Melanocyte of skin (primary cell): ENCODE measurements around the gene BLTP2. TPM values are rescaled to one million over a fixed set of nuclear protein-coding genes. Genes with fewer than 3 reads are reported as not detected.

ENCODE experiments used
- total RNA-seq, 2 donors: library from RNA; depleted of rRNA; stranded (reverse); fragments of >200 nt; gene quantifications; 2 replicates each; pipeline ENCODE4 v1.2.3, GENCODE V29; 2012

Gene BLTP2
- 100 to 1,000 TPM; 116 to 132 TPM for total RNA-seq

DNA sequence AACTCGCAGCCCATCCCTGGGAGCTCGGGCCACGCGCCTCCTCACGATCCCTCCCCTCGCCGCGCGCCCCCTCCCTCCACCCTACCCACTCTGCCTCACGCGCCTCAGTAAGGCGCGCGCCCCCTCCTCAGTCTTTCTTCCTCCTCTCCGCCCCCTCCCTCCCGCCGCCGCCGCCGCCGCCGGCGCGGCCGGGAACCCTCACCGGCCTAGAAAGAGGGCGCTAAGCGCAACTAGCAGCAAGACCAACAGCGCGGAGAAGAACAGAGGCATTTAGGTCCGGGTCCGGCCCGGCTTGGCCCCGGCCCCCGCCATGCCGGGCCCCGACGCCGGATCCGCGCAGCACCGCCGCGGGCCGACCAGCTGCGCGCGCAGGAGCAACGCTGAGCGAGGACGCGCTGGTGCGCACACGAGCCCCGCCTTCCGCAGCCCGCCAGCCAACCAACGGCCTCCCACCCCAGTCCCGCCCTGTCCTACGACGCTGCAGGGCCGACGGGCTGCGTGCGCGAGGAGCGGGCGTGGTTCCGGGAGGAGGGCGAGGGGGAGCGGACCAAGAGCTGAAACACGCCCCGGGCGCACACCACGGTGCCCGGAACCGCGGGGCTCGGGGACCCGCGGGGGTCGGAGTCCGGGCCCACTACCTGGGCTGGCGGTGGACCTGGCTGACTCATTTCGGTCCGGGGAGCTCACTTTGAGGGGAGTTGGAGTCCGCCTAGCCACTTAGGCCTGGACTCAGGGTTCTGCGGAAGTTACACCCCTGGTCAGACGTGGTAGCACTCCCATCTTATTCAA, at the start of gene BLTP2:
Gene BLTP2, minus strand, starts transcription at position 372 of the 789 bp plus-strand sequence. Its CDS starts 102 bp downstream, at position 270.

DNA sequence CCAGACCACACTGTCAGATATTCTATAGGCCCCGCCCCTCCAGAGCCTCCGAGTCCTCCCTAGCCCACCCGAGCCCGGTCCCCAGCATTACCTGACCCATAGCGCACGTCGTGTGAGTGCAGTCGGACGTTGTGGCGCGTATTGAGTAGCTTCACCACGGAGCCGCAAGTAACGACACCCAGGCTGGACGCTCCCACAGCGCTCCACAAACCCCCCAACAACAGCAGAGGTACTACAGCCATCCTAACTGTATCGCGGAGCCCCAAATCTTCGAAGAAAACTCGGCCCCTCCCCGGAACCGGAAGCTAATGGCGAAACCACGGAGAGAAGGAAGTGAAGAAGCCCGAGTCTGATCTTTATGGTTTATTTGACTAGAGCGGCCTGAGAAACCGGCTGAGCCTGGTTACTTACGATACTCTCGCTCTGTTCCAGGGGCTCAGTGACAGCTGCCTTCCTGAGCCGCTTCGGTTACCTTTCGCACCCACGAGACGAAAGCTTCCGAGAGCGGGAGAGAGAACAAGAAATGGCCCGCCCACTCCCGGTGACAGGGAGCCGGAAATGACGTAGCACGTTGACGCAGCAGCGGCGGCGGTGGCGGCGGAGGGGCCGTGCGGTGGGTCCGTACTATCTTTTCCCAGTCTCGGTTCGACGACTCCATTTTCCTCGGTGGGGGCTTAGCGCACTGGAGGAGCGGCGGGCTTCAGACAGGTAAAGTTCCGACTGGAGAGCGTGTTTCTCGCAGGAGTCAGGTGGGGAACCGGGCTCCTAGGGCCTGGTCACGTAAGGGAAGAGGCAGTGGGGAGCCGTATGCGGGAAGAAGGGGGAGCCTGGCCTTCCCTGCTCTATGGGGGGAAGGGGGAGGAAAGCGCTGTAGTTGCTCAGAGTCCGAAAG, 16.9 kb upstream of the BLTP2 start, which contains the start of the genes SDF2 and SUPT6H:
Gene SDF2, minus strand, starts transcription at position 272 of the 892 bp plus-strand sequence. Its CDS starts 30 bp downstream, at position 242.
Gene SUPT6H, plus strand, starts transcription at position 571 of the 892 bp plus-strand sequence. CDS start 11,197 bp downstream, outside the sequence.

DNA sequence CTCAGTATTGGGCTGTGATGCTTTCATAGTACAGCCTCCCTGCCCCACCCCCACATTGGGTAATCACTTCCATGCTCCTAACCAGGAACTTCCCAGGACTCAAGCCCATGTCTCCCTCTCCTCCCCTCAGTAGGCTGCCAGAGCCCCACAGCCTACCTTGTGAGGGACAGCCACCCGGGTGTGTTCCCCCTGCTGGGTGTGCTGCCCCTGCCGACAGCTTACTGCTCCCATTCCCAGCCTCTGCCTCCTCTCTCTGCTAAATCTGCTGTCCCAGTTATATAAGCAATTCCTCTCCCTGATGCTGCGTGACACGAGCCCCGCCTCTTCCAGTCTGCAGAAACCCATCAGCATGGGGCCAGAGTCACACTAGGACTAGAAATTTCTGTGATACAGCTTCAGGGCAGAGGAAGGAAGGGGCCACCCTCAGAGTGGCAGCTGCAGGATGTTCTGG, 31.0 kb downstream of the BLTP2 start, which contains the start of gene RSKR:
Gene RSKR, minus strand, starts transcription at position 255 of the 451 bp plus-strand sequence. Its CDS starts 24 bp downstream, at position 231.

DNA sequence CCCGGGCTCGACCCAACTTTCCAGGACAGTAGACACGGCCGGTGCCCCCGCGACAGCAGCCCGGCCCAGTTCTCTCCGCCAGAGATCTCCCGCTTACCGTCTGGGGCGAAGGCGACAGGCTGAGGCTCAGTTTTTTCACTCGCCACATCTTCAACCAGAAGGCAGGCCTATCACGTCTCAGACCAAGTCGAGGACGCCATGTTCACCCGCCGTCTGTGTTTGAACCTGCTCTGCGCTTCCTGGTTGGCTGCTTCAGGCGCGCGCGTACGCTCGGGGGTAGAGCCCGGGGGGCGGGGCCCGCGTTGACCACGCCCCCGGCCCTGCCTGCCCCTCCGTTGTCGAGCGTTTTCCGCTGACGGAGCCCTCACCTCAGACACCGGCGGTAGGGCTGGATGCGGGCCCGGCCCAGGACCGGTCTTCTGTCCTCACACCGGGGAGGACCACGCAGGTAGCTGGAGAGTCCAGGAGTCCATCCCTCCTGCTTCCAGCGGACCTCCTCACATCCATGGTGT, 46.1 kb downstream of the BLTP2 start, which contains the start of gene SPAG5:
Gene SPAG5, minus strand, starts transcription at position 227 of the 512 bp plus-strand sequence. Its CDS starts 79 bp downstream, at position 148.

Other genes with a start within 250 kb of the BLTP2 start
- gene SLC46A1, start 238.9 kb downstream of the BLTP2 start, total RNA-seq = 1 to 10 TPM; 3.7 to 7.6 TPM
- not detected for gene SLC13A2, start 171.5 kb downstream of the BLTP2 start, total RNA-seq
- not detected for gene FOXN1, start 138.8 kb downstream of the BLTP2 start, total RNA-seq
- 10 to 100 TPM; 19.3 to 24.0 TPM for gene UNC119, start 92.5 kb downstream of the BLTP2 start, total RNA-seq
- 10 to 100 TPM; 43.7 to 48.3 TPM for gene PIGS, start 73.6 kb downstream of the BLTP2 start, total RNA-seq
- 10 to 100 TPM; 16.2 to 19.3 TPM for gene ALDOC, start 68.3 kb downstream of the BLTP2 start, total RNA-seq
- 10 to 100 TPM; 32.0 to 72.9 TPM for gene SPAG5, start 46.1 kb downstream of the BLTP2 start, total RNA-seq
- 1 to 10 TPM; 6.7 to 7.6 TPM for gene RSKR, start 31.0 kb downstream of the BLTP2 start, total RNA-seq
- gene SDF2, start 16.7 kb upstream of the BLTP2 start, total RNA-seq = 10 to 100 TPM; 38.5 to 40.6 TPM
- gene SUPT6H, start 17.0 kb upstream of the BLTP2 start, total RNA-seq = 10 to 100 TPM; 43.6 to 45.1 TPM
- 1 to 10 TPM in 1 of 2 donors, under 1 TPM in 1; 0.69 to 1.3 TPM for gene PROCA1, start 66.7 kb upstream of the BLTP2 start, total RNA-seq
- 100 to 1,000 TPM in 1 of 2 donors, 10 to 100 TPM in 1; 83.6 to 111 TPM for gene RAB34, start 72.7 kb upstream of the BLTP2 start, total RNA-seq
- 100 to 1,000 TPM; 276 to 521 TPM for gene RPL23A, start 74.8 kb upstream of the BLTP2 start, total RNA-seq
- gene TLCD1, start 81.1 kb upstream of the BLTP2 start, total RNA-seq = 1 to 10 TPM; 4.3 to 5.2 TPM
- gene NEK8, start 83.6 kb upstream of the BLTP2 start, total RNA-seq = 1 to 10 TPM; 1.4 to 2.3 TPM
- 10 to 100 TPM; 43.4 to 69.3 TPM for gene TRAF4, start 98.9 kb upstream of the BLTP2 start, total RNA-seq
- gene FAM222B, start 197.6 kb upstream of the BLTP2 start, total RNA-seq = 10 to 100 TPM; 13.7 to 20.0 TPM
- 10 to 100 TPM; 56.3 to 57.8 TPM for gene ERAL1, start 209.9 kb upstream of the BLTP2 start, total RNA-seq